HG02970 (cell line): Measurements from ENCODE around the gene MEGF11.

Experiments used
- ATAC-seq: cut with Tn5 transposase; IDR thresholded peaks from one replicate; pipeline ENCODE4 v1.9.1; 2021; ENCODE audit warnings: mild to moderate bottlenecking, moderate library complexity, moderate number of reproducible peaks; ENCODE audit not compliant: unreplicated experiment, low FRiP score

MEGF11 gene

GRCh38 chr15:66128116-66128680 is 125.4 kb downstream of the MEGF11 start:
- no peak for ATAC-seq

- no peak for ATAC-seq
Observed at GRCh38 chr15:66126456-66126855, 127.1 kb downstream of the MEGF11 start.

- no peak for ATAC-seq
Observed at GRCh38 chr15:66126031-66126441, 127.5 kb downstream of the MEGF11 start.

- ATAC-seq: no peak
Observed at GRCh38 chr15:66124651-66125050, 128.9 kb downstream of the MEGF11 start.

- no peak for ATAC-seq
Observed at GRCh38 chr15:66123799-66124198, 129.8 kb downstream of the MEGF11 start.

GRCh38 chr15:66120422-66120821 is 133.1 kb downstream of the MEGF11 start:
- no peak for ATAC-seq

GRCh38 chr15:66117841-66118240 is 135.7 kb downstream of the MEGF11 start:
- ATAC-seq: no peak

- ATAC-seq: no peak
Observed at GRCh38 chr15:66115568-66116206, 137.9 kb downstream of the MEGF11 start.

- no peak for ATAC-seq
Observed at GRCh38 chr15:66114863-66115425, 138.6 kb downstream of the MEGF11 start.

- ATAC-seq: no peak
Observed at GRCh38 chr15:66112388-66112787, 141.2 kb downstream of the MEGF11 start.

GRCh38 chr15:66111363-66111762 is 142.2 kb downstream of the MEGF11 start:
- no peak for ATAC-seq

GRCh38 chr15:66110864-66111263 is 142.7 kb downstream of the MEGF11 start:
- ATAC-seq: no peak

GRCh38 chr15:66109826-66110225 is 143.7 kb downstream of the MEGF11 start:
- no peak for ATAC-seq

- ATAC-seq: no peak
Observed at GRCh38 chr15:66108483-66109265, 144.9 kb downstream of the MEGF11 start.

- ATAC-seq: no peak
Observed at GRCh38 chr15:66107070-66107469, 146.5 kb downstream of the MEGF11 start.

- ATAC-seq: no peak
Observed at GRCh38 chr15:66105286-66106265, 148.0 kb downstream of the MEGF11 start.

GRCh38 chr15:66103293-66103590 is 150.3 kb downstream of the MEGF11 start:
- no peak for ATAC-seq

- ATAC-seq: no peak
Observed at GRCh38 chr15:66102563-66103292, 150.8 kb downstream of the MEGF11 start.

GRCh38 chr15:66101715-66102395 is 151.7 kb downstream of the MEGF11 start:
- ATAC-seq: no peak
